NT2/D1 (cell line): Measurements from ENCODE around the gene TRNT1.

Experiments
- SUZ12 ChIP-seq: IDR thresholded peaks from 2 replicates; pipeline ENCODE4 v1.6.1; 2011; ENCODE audit not compliant: insufficient read length, insufficient read depth; ENCODE audit errors: extremely low read depth
- YY1 ChIP-seq: IDR thresholded peaks from 2 replicates; pipeline ENCODE4 v1.6.1; 2011; ENCODE audit not compliant: insufficient read length, insufficient read depth
- ZNF274 ChIP-seq: IDR thresholded peaks from 2 replicates; pipeline ENCODE4 v1.6.1; 2011; ENCODE audit warnings: mild to moderate bottlenecking, low read depth, low read length

DNA sequence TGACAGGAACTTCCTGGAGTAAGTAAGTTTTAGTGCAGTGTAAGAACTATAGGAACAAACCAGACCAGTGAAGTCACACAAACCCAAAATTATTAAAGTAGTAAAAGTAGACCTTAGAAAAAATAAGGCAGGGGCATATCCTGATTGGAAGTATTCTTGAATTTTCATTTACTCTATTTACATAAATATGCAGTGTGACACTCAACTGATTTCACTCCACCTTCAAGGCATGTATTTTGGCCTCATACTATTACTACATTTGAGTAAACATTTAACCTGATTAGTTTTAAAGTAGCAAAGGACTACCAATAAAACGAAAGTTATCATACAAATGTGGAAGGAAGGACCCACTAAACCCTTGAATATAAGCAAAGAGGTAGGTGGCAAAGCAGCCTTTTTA is 22.8 kb downstream of the TRNT1 start:
- TF ChIP-seq YY1 (no peak), ZNF274 (no peak), SUZ12 (no peak)
